Left forelimb (tissue), 1 donor: ENCODE data around the gene ADAMTS16.

Experiments
- DNase-seq: peaks from one replicate; pipeline ENCODE4 v3.0.0-alpha.2; 2018; ENCODE audit warnings: low spot score

Gene ADAMTS16

DNA sequence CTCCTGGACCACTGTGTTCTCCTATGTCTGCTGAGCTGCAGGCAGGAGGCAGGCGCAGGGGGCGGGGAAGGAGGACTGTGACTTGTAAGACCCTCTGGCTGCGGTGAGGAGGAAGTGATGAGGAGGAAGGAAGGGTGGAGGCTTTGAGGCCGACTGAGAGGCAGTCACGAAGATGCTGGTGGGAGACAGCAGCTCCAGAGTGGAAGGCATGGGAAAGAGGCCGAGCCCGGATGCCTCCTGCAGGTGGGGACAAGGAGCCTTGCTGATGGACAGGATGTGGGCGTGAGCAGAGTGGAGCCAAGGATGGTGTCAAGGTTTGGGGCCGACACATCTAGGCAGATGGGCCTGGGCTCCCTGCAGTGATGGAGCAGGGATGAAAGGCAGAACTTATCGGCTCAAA is 208.0 kb downstream of the ADAMTS16 start:
- DNase-seq, result no peak

DNA sequence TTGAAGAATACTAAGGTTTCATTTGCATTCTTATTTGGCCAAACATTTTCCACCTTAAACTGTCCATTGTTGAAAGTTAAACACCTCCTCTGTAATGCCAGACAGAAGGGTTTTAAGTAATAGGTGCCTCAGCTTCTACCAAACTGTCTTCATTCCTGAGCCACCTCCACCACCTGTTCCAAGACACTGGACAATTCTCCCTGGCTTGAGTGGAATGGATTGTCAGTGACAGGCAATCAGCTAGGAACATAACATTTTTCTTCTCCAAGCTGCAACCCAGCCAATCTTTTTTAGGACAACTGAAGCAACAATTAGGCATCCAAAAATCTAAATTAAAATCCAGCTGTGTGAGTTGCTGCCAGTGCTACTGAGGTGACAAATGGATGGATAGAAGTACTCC is 208.4 kb downstream of the ADAMTS16 start:
- no peak for DNase-seq

DNA sequence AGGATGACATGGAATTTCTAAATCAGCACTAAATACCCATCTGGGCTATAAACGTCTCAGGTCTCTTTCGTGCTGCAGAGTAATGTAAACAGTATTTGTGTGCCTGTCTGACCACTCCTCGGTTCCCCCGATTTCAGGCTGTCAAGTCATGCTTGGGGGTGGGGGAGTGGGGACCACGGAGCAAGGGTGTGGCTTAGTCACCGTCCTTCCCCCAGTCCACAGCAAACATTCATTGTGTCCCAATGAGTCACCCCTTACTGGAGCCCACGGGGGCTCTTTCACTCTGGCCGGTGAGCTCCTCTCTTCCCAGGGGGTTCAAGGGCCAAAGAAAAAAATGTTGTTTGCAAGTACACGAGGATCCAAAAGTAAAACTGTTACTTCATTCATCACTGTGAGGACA is 210.0 kb downstream of the ADAMTS16 start:
- no peak for DNase-seq

DNA sequence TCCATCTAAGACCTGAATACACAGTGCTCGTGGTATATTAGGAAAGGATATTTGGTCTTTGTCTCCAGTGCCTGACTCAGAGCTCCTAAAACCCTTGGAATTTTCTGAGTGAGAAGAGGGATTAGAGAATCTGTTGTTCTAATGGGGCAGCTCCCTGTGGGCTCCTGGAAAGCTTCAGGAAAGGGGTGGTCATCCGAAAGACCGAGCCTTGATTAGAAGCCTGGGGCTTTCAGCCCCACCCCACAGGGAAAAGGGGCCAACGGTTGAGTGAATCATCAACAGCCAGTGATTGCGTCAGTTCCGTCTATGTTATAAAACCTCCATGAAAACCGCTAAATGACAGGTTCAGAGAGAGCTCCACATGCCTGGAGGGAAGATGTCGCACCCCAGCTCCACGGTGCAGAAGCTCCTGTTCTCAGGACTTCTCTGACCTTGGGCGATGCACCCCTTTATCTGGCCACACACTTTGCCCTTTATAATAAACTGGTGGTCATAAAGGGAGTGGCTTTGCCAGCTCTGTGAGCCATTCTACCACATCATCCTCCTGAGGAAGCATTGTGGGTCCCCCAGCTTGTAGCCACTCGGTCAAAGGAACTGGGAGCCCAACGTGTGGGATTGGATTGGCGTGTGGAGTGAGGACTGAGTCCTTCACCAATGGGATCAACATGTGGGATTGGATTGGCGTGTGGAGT is 211.3 kb downstream of the ADAMTS16 start:
- DNase-seq, result no peak

DNA sequence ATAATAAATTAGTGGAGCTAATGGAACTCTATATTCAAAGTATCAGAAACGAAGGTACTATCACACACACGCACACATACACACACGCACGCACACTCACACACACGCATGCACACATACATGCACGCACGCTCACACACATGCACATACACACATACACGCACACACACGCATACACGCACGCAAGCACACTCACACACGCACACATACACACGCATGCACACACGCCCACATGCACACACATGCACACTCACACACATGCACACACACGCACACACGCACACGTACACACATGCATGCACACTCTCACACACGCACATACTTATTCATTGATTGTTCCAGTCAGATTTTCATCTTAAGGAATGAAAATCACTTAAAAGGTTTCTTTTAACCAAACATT is 212.5 kb downstream of the ADAMTS16 start:
- no peak for DNase-seq

DNA sequence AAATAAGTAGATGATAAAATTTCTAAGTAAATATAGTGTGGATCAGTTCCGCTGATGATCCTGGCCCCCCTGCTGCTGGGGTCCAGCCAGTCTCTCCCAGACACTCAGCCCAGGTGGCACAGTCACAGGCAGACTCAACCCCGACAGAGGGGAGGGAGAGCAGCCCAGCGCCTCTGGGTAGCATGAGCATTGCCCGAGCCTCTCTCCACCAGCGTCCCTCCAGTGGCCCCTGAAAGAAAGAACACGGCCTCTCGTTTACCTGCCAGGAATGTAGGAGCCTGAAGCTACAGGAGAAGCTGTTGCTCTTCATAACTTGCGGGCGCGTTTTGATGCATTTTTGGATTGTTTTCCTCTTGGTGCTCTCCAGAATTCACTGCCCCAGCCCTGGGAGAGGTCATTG is 213.6 kb downstream of the ADAMTS16 start:
- no peak for DNase-seq

DNA sequence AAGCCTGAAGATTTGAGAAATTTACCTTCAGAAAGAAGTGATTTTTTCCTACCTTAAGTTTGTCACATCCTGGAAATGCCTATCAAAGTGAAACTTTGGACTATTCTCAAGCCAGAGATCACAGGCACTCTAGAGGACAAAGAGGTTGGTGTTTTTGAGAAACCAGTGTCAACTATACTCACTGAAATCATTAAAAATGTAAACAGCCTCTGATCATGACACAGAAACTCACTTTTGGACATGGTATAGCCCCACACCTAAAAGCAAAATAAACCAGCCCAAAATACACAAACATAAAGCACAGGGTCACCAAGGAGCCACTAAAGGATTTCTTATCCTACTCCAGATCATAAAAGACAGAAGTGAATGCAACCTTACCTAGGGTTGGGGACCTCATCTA is 216.6 kb downstream of the ADAMTS16 start:
- DNase-seq, result no peak

DNA sequence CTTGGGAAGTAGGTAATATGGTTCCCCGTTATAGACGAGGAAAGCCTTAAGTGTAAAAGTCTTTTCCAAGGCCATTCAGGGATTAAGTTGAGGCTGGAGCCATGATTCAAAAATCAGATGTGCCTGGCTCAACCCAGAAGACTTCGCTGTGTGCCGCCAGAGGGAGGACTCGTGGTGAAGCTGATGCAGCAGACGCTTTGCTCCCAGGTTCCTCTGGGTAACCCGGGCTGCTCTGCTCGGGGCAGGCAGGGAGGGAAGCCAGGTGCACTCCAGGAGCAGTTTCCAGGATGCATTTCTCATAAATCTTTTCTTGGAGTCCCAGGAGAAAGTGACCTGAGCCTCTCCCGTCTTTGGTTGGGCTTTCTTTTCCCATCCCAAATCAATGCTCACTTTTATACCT is 219.5 kb downstream of the ADAMTS16 start:
- no peak for DNase-seq

DNA sequence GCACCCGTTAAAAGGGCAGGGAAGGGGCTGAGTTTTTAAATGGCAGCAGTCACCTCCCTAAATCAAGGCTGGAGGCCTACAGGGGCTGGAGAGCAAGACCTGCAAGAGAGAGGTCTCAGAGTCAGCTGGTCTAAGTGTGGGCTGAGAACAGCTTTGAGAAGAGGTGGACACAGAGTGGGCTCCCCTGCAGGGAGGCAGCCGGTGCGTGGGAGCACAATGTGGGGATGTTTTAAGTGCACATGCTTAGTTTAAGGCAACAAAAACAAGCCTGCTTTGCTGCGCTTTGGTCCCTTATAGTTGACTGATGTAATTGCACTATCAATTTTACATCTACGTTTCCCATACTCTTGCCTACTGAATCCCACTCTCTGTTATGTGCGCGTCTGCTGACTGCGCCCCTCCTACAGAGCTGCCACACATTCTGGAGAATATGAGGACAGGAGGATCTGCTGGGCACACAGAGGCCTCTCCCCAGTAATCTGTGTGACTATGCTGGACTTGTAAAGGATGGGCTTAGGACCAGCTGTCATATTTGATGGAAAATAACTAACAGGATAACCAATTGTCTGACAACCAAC is 220.3 kb downstream of the ADAMTS16 start:
- DNase-seq, result no peak

DNA sequence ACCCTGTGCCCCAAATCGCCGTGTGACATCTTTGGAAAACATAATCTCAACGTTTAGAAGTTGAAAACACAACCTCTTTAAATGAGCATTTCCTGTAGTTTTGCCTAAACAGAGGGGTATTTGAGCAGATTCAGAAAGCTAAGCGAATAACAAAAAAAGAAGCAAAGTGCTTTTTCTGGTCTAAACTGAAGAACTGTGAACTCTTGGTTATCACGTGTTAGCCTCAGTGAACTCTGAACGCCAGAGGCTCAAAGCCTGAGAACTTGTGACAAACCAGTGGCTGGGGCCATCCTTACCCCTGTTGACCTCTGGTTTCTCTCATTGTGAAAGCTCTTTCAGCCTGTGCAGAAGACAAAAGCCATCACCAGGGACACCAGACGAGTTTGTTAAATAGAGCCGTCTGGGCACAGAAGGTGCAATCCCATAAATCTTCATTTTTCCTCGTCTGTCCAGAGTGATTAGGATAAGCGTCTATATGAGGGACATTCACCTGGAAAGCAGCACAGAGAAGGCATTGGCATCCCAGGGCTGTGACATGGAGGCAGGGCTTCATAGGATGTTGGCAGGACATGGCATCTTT is 220.9 kb downstream of the ADAMTS16 start:
- no peak for DNase-seq

DNA sequence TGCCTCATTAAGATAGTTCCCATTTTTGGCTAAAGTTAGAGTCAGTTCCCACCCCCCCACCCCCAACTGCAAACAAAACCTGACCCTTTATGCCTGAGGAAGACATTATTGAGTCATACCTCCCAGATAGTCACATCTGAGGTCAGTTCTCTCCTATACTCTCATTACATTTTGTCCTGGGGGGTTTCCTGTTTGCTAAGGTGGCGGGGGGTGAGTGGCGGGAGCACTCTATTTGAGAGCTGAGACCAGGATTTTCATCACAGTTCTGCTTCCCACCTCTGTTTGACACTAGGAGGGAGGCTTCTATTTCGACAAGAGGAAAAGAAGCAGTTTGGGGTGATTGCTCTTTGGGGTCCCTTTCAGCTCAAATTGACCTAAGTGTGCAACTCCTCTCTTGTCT is 222.9 kb downstream of the ADAMTS16 start:
- no peak for DNase-seq

DNA sequence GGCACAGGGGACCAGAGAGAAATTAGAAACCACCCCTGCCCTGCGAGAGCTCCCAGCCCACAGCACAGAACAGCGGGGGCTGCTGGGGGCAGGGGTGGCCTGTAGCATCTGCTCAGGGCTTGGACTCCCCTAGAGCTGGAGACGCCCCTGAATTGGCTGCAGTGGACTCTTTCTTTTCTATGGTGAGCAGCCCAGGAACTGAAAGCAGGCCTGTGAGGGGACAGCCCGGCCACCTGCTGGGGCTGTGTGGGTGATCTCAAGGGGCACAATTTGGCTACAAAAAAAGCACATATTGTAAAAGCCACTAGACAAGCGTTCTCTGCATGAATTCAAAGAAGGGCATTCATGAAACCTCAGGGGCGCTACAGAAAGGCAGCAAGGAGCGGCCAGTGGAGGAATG is 224.8 kb downstream of the ADAMTS16 start:
- DNase-seq, result no peak

DNA sequence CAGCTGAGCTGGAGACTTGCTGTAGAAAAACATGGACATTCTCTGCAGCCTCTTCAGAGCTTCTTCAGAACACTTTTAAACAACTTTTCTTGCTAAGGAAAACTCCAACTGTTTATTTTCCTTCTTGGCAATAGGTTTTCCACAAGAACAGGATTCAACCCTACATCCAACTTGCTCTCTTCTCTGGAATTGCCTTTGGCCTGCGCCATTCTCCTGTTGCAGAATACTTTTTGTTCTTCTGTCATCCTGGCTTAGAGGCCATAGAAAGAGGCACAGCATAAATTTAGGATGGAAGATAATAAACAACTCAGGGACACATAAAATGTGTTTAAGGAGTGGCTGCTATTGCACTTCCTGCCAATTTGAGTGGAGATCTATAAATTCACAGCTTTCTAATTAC is 227.6 kb downstream of the ADAMTS16 start:
- DNase-seq, result no peak

DNA sequence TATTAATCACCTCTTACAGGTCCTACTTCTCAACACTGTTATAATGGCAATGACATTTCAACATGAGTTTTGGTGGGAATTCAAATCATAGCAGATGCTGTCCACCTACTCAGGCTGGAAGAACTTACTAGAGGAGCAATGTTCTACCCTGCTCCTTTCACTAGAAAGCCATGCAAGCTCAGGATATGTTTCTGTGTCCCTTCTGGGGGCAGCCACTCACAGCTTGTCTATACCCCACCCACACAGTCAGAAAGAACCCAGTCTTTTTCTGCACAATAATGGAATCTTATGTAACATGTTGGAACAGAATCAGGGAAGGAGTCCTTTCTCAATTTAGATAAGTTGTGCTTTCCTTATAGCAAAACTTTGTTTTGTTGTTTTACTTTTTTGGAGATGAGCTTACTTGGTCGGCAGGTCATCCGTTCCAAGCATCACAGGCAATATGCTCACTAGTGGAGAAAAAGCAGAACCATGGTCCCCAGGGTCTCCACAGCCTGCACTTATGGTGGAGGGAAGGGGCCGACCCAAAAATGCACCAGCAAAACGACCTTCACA is 229.0 kb downstream of the ADAMTS16 start:
- no peak for DNase-seq
